A549 treated with AZD9567 at 1 μM for 4 hours (cell line): ENCODE data around the gene OR6N1. TPM values are rescaled to one million over a fixed set of nuclear protein-coding genes. Genes with fewer than 3 reads are reported as not detected.

Experiments
- total RNA-seq: library from RNA; stranded (reverse); fragments of 200-300 nt; extraction: Qiagen RNA extraction; gene quantifications from 5 replicates; pipeline ENCODE4 v1.2.3, GENCODE V29; 2022; ENCODE audit not compliant: insufficient read depth

Gene OR6N1, protein sequence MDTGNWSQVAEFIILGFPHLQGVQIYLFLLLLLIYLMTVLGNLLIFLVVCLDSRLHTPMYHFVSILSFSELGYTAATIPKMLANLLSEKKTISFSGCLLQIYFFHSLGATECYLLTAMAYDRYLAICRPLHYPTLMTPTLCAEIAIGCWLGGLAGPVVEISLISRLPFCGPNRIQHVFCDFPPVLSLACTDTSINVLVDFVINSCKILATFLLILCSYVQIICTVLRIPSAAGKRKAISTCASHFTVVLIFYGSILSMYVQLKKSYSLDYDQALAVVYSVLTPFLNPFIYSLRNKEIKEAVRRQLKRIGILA
- not detected in 5 replicates for total RNA-seq

DNA sequence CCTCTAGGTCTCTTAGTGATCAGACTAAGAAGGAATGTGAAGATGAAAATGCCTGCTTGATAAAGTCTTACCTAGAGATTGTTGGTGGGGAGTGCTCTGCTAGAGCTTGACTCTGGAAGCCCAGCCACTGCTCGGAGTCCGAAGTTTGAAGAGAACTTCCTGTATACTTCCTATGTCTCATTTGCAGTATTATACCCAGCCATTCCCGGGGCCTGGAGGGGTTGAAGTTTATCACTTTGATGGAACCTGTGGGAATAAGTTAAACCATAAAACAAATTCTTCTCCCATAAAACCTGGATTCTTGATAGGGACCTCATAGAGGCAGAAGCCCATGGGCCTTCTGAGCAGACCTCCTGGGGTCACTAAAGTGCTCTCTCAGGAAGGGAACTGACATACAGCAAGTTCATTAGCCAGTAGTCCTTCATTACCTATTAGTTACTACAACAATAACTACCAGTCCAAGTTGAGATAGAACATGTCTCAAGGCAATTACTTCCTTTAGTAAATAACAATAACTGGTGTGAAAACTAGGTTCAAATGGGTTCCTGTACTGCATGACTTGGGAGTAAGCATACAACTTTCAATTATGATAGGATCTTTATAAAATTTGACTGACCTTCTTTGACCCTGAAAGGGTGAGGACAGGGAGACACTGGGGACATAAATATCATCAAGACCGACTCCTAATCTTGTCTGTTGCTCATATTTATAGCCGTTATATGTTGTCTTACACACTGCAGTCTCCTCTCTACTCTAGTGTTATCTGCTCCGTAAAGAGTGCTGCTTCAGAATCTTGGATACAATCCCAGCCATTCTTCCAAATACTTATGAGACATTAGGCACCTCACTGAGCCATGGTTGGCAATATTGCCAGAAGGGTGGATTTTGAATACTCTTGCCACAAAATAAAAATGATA is at the start of gene OR6N1:
Gene OR6N1 (minus strand): TSS at position 246 of the 917 bp plus-strand sequence. CDS start 5,513 bp downstream, outside the sequence.

DNA sequence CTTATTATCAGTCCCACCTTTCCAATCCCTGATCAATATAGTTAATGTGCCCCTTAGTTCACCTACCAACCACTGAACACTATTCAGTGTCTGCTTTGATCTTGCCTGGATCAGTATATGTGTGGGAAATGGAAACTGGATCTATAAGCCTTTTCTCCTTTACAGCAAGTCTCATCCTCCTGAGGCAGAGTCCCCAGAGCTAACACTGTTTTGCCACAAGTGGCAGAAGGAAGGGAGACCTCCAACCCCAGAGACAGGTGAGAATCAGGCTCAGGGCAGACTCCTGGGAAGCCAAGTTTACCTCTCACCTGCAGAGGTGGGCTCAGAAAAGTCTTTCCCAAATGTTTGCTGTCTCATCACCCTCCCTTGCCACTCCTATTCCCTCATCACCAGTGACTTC is 9.1 kb upstream of the OR6N1 start, which contains the start of gene OR6N2:
Gene OR6N2 (minus strand): TSS at position 101 of the 400 bp plus-strand sequence. CDS start 3,569 bp downstream, outside the sequence.

DNA sequence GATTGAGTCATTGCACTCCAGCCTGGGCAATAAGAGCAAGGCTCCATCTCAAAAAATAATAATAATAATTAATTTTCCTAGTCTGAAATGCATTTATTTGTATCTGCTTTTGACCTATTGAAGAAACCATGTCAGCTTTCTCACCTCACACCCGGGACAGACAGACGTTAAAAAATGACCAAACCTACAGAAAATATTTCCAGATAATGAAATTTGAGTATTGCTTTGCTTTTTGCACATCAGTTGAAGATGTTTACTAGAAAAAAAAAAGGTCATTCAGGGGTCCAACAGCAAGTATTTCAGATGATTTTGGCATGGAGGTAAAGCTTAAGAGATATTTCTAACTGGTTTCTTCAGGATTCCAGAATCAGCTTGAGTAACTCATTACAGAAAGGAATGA is 17.6 kb downstream of the OR6N1 start, which contains the start of gene OR6K6:
Gene OR6K6 (plus strand): TSS at position 301 of the 400 bp plus-strand sequence. CDS start 168 bp downstream, outside the sequence.

DNA sequence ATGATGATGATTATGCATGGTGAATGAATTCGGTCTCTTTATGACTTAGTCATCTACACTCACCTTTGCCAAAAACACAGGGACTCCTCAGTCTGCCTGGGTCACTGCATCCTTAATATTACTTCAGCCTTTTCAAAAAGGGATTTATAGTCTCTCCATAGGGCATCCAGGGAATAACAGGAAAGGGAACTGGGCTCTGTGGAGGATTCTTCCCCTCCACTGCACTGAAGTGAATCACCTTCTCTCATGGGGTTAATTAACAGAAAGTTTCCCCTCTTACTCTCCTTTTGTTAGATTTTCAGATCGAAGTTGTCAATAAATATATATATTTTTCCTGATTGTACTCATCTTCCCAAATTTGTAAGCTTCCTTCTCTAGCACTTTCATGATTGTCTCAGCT is 51.4 kb downstream of the OR6N1 start, which contains the start of gene OR6K3:
Gene OR6K3 (minus strand): TSS at position 101 of the 400 bp plus-strand sequence. CDS start 2,605 bp downstream, outside the sequence.

Other genes starting within 250 kb of the OR6N1 start
- not detected in 5 replicates for gene OR6Y1, start 217.8 kb downstream of the OR6N1 start, total RNA-seq
- gene OR6P1, start 201.6 kb downstream of the OR6N1 start, total RNA-seq, result not detected in 5 replicates
- not detected in 5 replicates for gene OR10X1, start 192.3 kb downstream of the OR6N1 start, total RNA-seq
- not detected in 5 replicates for gene OR10Z1, start 166.9 kb downstream of the OR6N1 start, total RNA-seq
- gene SPTA1, start 85.5 kb downstream of the OR6N1 start, total RNA-seq, result not detected in 5 replicates
- gene OR6K2, start 71.5 kb downstream of the OR6N1 start, total RNA-seq, result not detected in 5 replicates
- not detected in 5 replicates for gene OR6K3, start 51.5 kb downstream of the OR6N1 start, total RNA-seq
- gene OR6K6, start 17.5 kb downstream of the OR6N1 start, total RNA-seq, result not detected in 5 replicates
- not detected in 5 replicates for gene OR6N2, start 9.0 kb upstream of the OR6N1 start, total RNA-seq
- gene MNDA, start 59.2 kb upstream of the OR6N1 start, total RNA-seq, result not detected in 5 replicates
- not detected in 5 replicates for gene PYHIN1, start 159.4 kb upstream of the OR6N1 start, total RNA-seq
- 2.1 to 3.2 TPM (median 2.6 TPM) in 5 replicates for gene IFI16, start 237.7 kb upstream of the OR6N1 start, total RNA-seq